Parathyroid adenoma (tissue), 2 donors: ENCODE results near the gene MKRN2OS.

ENCODE experiments used
- H2AFZ ChIP-seq: fragments of 300-600 bp; sonication (generic); one replicate; pipeline ENCODE4 v1.7.0; 2017; ENCODE audit warnings: antibody characterized with exemption, mild to moderate bottlenecking
- H3K27ac ChIP-seq: fragments of 300-600 bp; sonication (generic); one replicate; pipeline ENCODE4 v1.7.0; 2017
- H3K27me3 ChIP-seq: fragments of 300-600 bp; sonication (generic); one replicate; pipeline ENCODE4 v1.7.0; 2017; ENCODE audit warnings: low read length; ENCODE audit not compliant: control insufficient read depth, insufficient read depth
- H3K36me3 ChIP-seq: fragments of 300-600 bp; sonication (generic); one replicate; pipeline ENCODE4 v1.7.0; 2017; ENCODE audit warnings: low read length; ENCODE audit not compliant: control insufficient read depth, insufficient read depth
- H3K4me1 ChIP-seq: fragments of 300-600 bp; sonication (generic); one replicate; pipeline ENCODE4 v1.7.0; 2017; ENCODE audit warnings: control low read depth
- H3K4me2 ChIP-seq: fragments of 300-600 bp; sonication (generic); one replicate; pipeline ENCODE4 v1.7.0; 2017; ENCODE audit warnings: low read length
- H3K4me3 ChIP-seq: fragments of 300-600 bp; sonication (generic); one replicate; pipeline ENCODE4 v1.7.0; 2017; ENCODE audit warnings: low read depth, low read length
- H3K79me2 ChIP-seq: fragments of 300-600 bp; sonication (generic); one replicate; pipeline ENCODE4 v1.7.0; 2017; ENCODE audit warnings: control low read depth
- H3K9ac ChIP-seq: fragments of 300-600 bp; sonication (generic); one replicate; pipeline ENCODE4 v1.7.0; 2017; ENCODE audit warnings: mild to moderate bottlenecking
- H3K9me3 ChIP-seq: fragments of 300-600 bp; sonication (generic); one replicate; pipeline ENCODE4 v1.7.0; 2017; ENCODE audit warnings: low read length; ENCODE audit not compliant: control insufficient read depth
- CTCF ChIP-seq: fragments of 300-600 bp; sonication (generic); IDR thresholded peaks from one replicate; pipeline ENCODE4 v1.7.0; 2017; ENCODE audit warnings: antibody characterized with exemption, mild to moderate bottlenecking
- donor health status: primary hyperparathyroidism.

The MKRN2OS gene

DNA sequence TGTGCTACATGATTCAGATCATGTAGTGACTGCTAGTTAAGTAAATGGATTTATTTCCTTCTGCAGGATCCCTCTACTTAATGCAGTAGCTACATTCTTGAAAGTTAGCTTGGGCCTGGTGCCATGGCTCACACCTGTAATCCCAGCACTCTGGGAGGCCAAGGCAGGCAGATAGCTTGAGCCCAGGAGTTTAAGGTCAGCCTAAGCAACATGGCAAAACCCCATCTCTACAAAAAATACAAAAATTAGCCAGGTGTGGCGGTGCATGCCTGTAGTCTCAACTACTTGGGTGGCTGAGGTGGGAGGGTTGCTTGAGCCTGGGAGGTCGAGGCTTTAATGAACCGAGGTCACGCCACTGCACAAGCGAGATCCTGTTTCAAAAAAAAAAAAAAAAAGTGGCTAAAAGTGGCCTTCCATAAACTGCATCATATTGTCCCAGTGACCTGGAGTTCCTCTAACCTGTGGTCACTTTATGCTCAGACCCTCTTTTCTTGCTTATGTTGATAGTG lies 39.0 kb downstream of the MKRN2OS start:
- no peak overlapping the region for H3K4me3 ChIP-seq
- no peaks in the 10 kb centered on the region for H3K27me3 ChIP-seq
- no peak overlapping the region for H2AFZ ChIP-seq
- H3K36me3 ChIP-seq: no peaks in the 10 kb centered on the region
- no peak overlapping the region for H3K9ac ChIP-seq
- H3K4me2 ChIP-seq: no peak overlapping the region
- no peak overlapping the region for H3K27ac ChIP-seq
- TF ChIP-seq CTCF: no peak
- H3K4me1 ChIP-seq: no peaks in the 10 kb centered on the region
- H3K79me2 ChIP-seq: peaks cover 2% of the 10 kb centered on the region
- H3K9me3 ChIP-seq: no peaks in the 10 kb centered on the region

GRCh38 chr3:12503126-12503957 lies 42.0 kb downstream of the MKRN2OS start:
- no peaks in the 10 kb centered on the region for H3K27me3 ChIP-seq
- H3K36me3 ChIP-seq: no peaks in the 10 kb centered on the region
- H3K4me2 ChIP-seq: no peak overlapping the region
- H3K27ac ChIP-seq: no peak overlapping the region
- no peak overlapping the region for H2AFZ ChIP-seq
- no peaks in the 10 kb centered on the region for H3K79me2 ChIP-seq
- H3K9ac ChIP-seq: no peak overlapping the region
- H3K4me1 ChIP-seq: no peaks in the 10 kb centered on the region
- H3K4me3 ChIP-seq: no peak overlapping the region
- H3K9me3 ChIP-seq: no peaks in the 10 kb centered on the region
- TF ChIP-seq CTCF: no peak

- Histone ChIP-seq H2AFZ (no peak overlapping the region), H3K27me3 (no peaks in the 10 kb centered on the region), H3K4me3 (no peak overlapping the region), H3K79me2 (peaks cover 5% of the 10 kb centered on the region), H3K9ac (no peak overlapping the region), H3K4me2 (no peak overlapping the region), H3K9me3 (no peaks in the 10 kb centered on the region), H3K27ac (no peak overlapping the region), H3K36me3 (no peaks in the 10 kb centered on the region), H3K4me1 (no peaks in the 10 kb centered on the region)
- no peak for TF ChIP-seq CTCF
These were observed 43.8 kb downstream of the MKRN2OS start for GRCh38 chr3:12501360-12502020.

DNA sequence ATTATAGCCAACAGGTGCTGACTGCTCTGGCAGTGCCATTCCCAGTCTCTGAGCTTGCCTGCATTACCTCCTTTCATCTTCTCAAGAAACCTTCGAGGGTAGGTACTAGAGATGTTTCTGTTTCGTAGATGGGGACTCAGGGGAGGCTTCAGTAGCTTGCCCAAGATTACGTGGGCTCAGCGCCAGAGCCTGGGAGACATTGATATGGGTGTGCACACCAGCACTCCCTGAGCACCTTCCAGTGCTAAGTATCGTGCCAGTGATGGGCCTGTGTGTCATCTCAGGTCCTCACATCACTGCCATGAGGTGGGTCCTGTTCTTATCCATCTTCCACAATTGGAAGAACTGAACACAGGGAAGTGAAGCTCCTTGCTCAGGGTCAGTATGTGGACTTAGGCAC lies 45.8 kb downstream of the MKRN2OS start:
- Histone ChIP-seq H3K9me3 (no peaks in the 10 kb centered on the region), H3K4me3 (no peak overlapping the region), H2AFZ (no peak overlapping the region), H3K9ac (no peak overlapping the region), H3K4me2 (no peak overlapping the region), H3K27me3 (no peaks in the 10 kb centered on the region), H3K4me1 (no peaks in the 10 kb centered on the region), H3K27ac (no peak overlapping the region), H3K36me3 (no peaks in the 10 kb centered on the region), H3K79me2 (peaks cover 5% of the 10 kb centered on the region)
- TF ChIP-seq CTCF: no peak
